ENCODE results near the gene UNKL. TPM values are rescaled to one million over a fixed set of nuclear protein-coding genes. Genes with fewer than 3 reads are reported as not detected.

UNKL gene
- total RNA-seq, 1 experiment from 2014 or later = 32.0 TPM

- Mint-ChIP-seq H3K27me3 (ENCODE audit: low read depth) (no peaks in the 10 kb centered on the region; the same call in 1 of the 2 replicates), H3K4me3 (no peak overlapping the region), H3K27ac (no peak overlapping the region), H3K4me1 (no peaks in the 10 kb centered on the region; a peak in 1 of 4 replicates), H3K9me3 (no peaks in the 10 kb centered on the region), H3K36me3 (ENCODE audit: insufficient read depth in 1 of 3, low read depth in 3 of 3) (no peaks in the 10 kb centered on the region)
- Histone ChIP-seq H2AK5ac (ENCODE audit: insufficient read length, low read length) (no peak overlapping the region), H2BK15ac (ENCODE audit: low read depth, low read length) (no peak overlapping the region), H2BK5ac (ENCODE audit: insufficient read length, low read length) (no peak overlapping the region), H3K4ac (ENCODE audit: low read depth, low read length) (no peak overlapping the region), H2BK20ac (ENCODE audit: low read depth, low read length, poor library complexity, severe bottlenecking) (no peak overlapping the region), H4K8ac (replicated peaks; ENCODE audit: insufficient read length, low read depth, low read length) (no peak overlapping the region), H2BK12ac (ENCODE audit: insufficient read length, low read depth, low read length) (no peak overlapping the region), H4K5ac (ENCODE audit: insufficient read length, low read depth, low read length) (no peak overlapping the region), H3T11ph (ENCODE audit: low read length) (no peak overlapping the region), H3K79me2 (ENCODE audit: insufficient read depth, low read length) (no peaks in the 10 kb centered on the region), H3K27ac (ENCODE audit: insufficient read length, low read depth, low read length) (no peak overlapping the region), H3K18ac (ENCODE audit: insufficient read length, low read depth, low read length) (no peak overlapping the region), H4K20me1 (ENCODE audit: control insufficient read depth, insufficient read depth, insufficient read length) (no peaks in the 10 kb centered on the region), H3K27me3 (ENCODE audit: insufficient read depth, low read length) (no peaks in the 10 kb centered on the region), H2AFZ (ENCODE audit: low read length) (no peak overlapping the region), H3K23me2 (ENCODE audit: insufficient read length, low read depth, low read length, poor library complexity, severe bottlenecking) (no peaks in the 10 kb centered on the region), H3K9ac (ENCODE audit: extremely low read depth, insufficient read length, low read length) (no peak overlapping the region), H3K4me1 (ENCODE audit: insufficient read depth, low read length) (no peaks in the 10 kb centered on the region), H3K4me2 (ENCODE audit: insufficient read depth, insufficient read length, low read length) (no peak overlapping the region), H2BK120ac (ENCODE audit: low read depth, low read length, poor library complexity, severe bottlenecking) (no peak overlapping the region), H3K14ac (ENCODE audit: insufficient read depth, low read length) (no peak overlapping the region), H3K56ac (ENCODE audit: insufficient read length, low read depth, low read length) (no peak overlapping the region), H3K23ac (ENCODE audit: insufficient read length, low read depth, low read length) (no peak overlapping the region), H4K91ac (ENCODE audit: insufficient read length, low read depth, low read length) (no peak overlapping the region), H3K79me1 (ENCODE audit: insufficient read depth, low read depth, low read length, poor library complexity, severe bottlenecking) (no peaks in the 10 kb centered on the region), H3K9me3 (ENCODE audit: control insufficient read depth, low read depth, low read length) (no peaks in the 10 kb centered on the region)
- TF ChIP-seq, protein P1, sequence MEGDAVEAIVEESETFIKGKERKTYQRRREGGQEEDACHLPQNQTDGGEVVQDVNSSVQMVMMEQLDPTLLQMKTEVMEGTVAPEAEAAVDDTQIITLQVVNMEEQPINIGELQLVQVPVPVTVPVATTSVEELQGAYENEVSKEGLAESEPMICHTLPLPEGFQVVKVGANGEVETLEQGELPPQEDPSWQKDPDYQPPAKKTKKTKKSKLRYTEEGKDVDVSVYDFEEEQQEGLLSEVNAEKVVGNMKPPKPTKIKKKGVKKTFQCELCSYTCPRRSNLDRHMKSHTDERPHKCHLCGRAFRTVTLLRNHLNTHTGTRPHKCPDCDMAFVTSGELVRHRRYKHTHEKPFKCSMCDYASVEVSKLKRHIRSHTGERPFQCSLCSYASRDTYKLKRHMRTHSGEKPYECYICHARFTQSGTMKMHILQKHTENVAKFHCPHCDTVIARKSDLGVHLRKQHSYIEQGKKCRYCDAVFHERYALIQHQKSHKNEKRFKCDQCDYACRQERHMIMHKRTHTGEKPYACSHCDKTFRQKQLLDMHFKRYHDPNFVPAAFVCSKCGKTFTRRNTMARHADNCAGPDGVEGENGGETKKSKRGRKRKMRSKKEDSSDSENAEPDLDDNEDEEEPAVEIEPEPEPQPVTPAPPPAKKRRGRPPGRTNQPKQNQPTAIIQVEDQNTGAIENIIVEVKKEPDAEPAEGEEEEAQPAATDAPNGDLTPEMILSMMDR (conservative IDR thresholded peaks at IDR 0.05) = no peak
- no CpG with 5 or more reads among the region's 22 CpGs for WGBS (ENCODE audit: extremely low coverage, insufficient read length, low lambda C conversion rate)
- DNase-seq = no peak
Measured at GRCh38 chr16:1433756-1434155, 19.3 kb upstream of the UNKL start.
